ENCODE results near the gene N4BP3. TPM values are rescaled to one million over a fixed set of nuclear protein-coding genes. Genes with fewer than 3 reads are reported as not detected.
"Not testable (repeated sequence)": the region's sequence is repeated elsewhere in the genome, so short reads cannot be mapped to it uniquely, and the experiment has no call there.

N4BP3 gene
- total RNA-seq, 1 donor from 2014 or later = 4.5 TPM

GRCh38 chr5:178074266-178074952 is 38.9 kb upstream of the N4BP3 start:
- no peak for FAIRE-seq

GRCh38 chr5:178076965-178077364 is 36.4 kb upstream of the N4BP3 start:
- not testable (repeated sequence) for DNase-seq (ENCODE audit: low read depth); FAIRE-seq; H3K27me3 ChIP-seq (ENCODE audit: control insufficient read depth, insufficient read depth, low read length)

More at GRCh38 chr5:178074266-178074952, 38.9 kb upstream of the N4BP3 start:
- no peaks in the 10 kb centered on the region for H3K36me3 ChIP-seq (ENCODE audit: control insufficient read depth, insufficient read depth, low read length)
- no peak for TF ChIP-seq CTCF (IDR thresholded peaks at IDR 0.05; ENCODE audit: insufficient read depth, low read length, severe bottlenecking)
- no peak overlapping the region for H3K4me3 ChIP-seq (ENCODE audit: low read depth, low read length)
- H3K27me3 ChIP-seq (ENCODE audit: control insufficient read depth, insufficient read depth, low read length) = peaks cover 3% of the 10 kb centered on the region
- no peak for DNase-seq (ENCODE audit: low read depth)

GRCh38 chr5:178077751-178078150 is 35.6 kb upstream of the N4BP3 start:
- Histone ChIP-seq H3K36me3 (ENCODE audit: control insufficient read depth, insufficient read depth, low read length) (no peaks in the 10 kb centered on the region), H3K4me3 (ENCODE audit: low read depth, low read length) (no peak overlapping the region), H3K27me3 (ENCODE audit: control insufficient read depth, insufficient read depth, low read length) (peaks cover 6% of the 10 kb centered on the region)
- FAIRE-seq (no peak), DNase-seq (ENCODE audit: low read depth) (no peak)
- TF ChIP-seq CTCF (IDR thresholded peaks at IDR 0.05; ENCODE audit: insufficient read depth, low read length, severe bottlenecking) = no peak

More at GRCh38 chr5:178076965-178077364, 36.4 kb upstream of the N4BP3 start:
- not testable (repeated sequence) for H3K36me3 ChIP-seq (ENCODE audit: control insufficient read depth, insufficient read depth, low read length); H3K4me3 ChIP-seq (ENCODE audit: low read depth, low read length)

GRCh38 chr5:178078197-178079010 is 34.9 kb upstream of the N4BP3 start:
- DNase-seq (ENCODE audit: low read depth) = peak; percentile 63
- H3K36me3 ChIP-seq (ENCODE audit: control insufficient read depth, insufficient read depth, low read length) = no peaks in the 10 kb centered on the region
- H3K4me3 ChIP-seq (ENCODE audit: low read depth, low read length) = no peak overlapping the region
- H3K27me3 ChIP-seq (ENCODE audit: control insufficient read depth, insufficient read depth, low read length) = peaks cover 6% of the 10 kb centered on the region
- FAIRE-seq = no peak
- no peak for TF ChIP-seq CTCF (IDR thresholded peaks at IDR 0.05; ENCODE audit: insufficient read depth, low read length, severe bottlenecking)

GRCh38 chr5:178080056-178080455 is 33.3 kb upstream of the N4BP3 start:
- H3K4me3 ChIP-seq (ENCODE audit: low read depth, low read length) = no peak overlapping the region
- H3K27me3 ChIP-seq (ENCODE audit: control insufficient read depth, insufficient read depth, low read length) = peaks cover 8% of the 10 kb centered on the region
- no peaks in the 10 kb centered on the region for H3K36me3 ChIP-seq (ENCODE audit: control insufficient read depth, insufficient read depth, low read length)
- FAIRE-seq = no peak
- no peak for TF ChIP-seq CTCF (IDR thresholded peaks at IDR 0.05; ENCODE audit: insufficient read depth, low read length, severe bottlenecking)
- no peak for DNase-seq (ENCODE audit: low read depth)

- Histone ChIP-seq H3K36me3 (ENCODE audit: control insufficient read depth, insufficient read depth, low read length) (no peaks in the 10 kb centered on the region), H3K4me3 (ENCODE audit: low read depth, low read length) (no peak overlapping the region), H3K27me3 (ENCODE audit: control insufficient read depth, insufficient read depth, low read length) (peaks cover 6% of the 10 kb centered on the region)
- DNase-seq (ENCODE audit: low read depth) (no peak), FAIRE-seq (no peak)
- no peak for TF ChIP-seq CTCF (IDR thresholded peaks at IDR 0.05; ENCODE audit: insufficient read depth, low read length, severe bottlenecking)
Measured at GRCh38 chr5:178080618-178081410, 32.5 kb upstream of the N4BP3 start.
